DND-41 (cell line): ENCODE measurements around the gene PKN3.

ENCODE experiments used
- EZH2 ChIP-seq: IDR thresholded peaks from 3 replicates; pipeline ENCODE4 v1.6.1; 2012; ENCODE audit warnings: borderline replicate concordance, low read depth, mild to moderate bottlenecking, moderate library complexity, low read length, inconsistent platforms; ENCODE audit not compliant: severe bottlenecking
- TF ChIP-seq, protein P1 (sequence below): IDR thresholded peaks from 2 replicates; pipeline ENCODE4 v1.5.1; 2012; ENCODE audit warnings: borderline replicate concordance, low read length, moderate library complexity, mild to moderate bottlenecking; ENCODE audit not compliant: poor library complexity, severe bottlenecking; ENCODE audit errors: extremely low read depth

DNA sequence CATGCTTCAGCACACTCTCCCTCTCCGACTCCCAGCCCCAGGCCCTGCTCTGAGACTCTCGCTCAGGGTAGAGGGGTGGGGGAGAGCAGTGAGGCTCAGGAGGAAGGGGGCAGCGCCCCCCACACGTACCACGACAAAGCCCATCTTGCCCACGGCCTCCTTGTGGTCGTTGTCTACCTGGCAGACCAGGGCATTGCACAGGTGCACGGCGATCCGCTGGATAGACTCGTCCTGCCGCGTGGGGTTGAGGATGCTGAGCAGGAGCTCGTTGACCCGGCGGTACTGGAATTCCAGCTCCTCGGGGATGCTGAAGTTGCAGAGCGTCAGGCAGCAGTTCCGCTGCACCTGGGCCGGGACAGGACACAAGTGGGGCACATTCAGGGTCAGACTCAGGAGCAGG is 40.1 kb downstream of the PKN3 start:
- TF ChIP-seq, protein P1, sequence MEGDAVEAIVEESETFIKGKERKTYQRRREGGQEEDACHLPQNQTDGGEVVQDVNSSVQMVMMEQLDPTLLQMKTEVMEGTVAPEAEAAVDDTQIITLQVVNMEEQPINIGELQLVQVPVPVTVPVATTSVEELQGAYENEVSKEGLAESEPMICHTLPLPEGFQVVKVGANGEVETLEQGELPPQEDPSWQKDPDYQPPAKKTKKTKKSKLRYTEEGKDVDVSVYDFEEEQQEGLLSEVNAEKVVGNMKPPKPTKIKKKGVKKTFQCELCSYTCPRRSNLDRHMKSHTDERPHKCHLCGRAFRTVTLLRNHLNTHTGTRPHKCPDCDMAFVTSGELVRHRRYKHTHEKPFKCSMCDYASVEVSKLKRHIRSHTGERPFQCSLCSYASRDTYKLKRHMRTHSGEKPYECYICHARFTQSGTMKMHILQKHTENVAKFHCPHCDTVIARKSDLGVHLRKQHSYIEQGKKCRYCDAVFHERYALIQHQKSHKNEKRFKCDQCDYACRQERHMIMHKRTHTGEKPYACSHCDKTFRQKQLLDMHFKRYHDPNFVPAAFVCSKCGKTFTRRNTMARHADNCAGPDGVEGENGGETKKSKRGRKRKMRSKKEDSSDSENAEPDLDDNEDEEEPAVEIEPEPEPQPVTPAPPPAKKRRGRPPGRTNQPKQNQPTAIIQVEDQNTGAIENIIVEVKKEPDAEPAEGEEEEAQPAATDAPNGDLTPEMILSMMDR = no peak
- TF ChIP-seq EZH2 = no peak
